ACC112 (cell line): ENCODE results near the gene SLC38A8.

Experiments
- H2AFZ ChIP-seq: fragments of 200-600 bp; sonication (generic); one replicate; pipeline ENCODE4 v1.6.0; 2017; ENCODE audit warnings: antibody characterized with exemption, low read length; ENCODE audit not compliant: unreplicated experiment
- H3K27ac ChIP-seq: fragments of 200-600 bp; sonication (generic); 2 replicates; pipeline ENCODE4 v1.5.1; 2014; ENCODE audit warnings: low read depth, mild to moderate bottlenecking, antibody characterized with exemption, low read length, moderate library complexity
- H3K27me3 ChIP-seq: fragments of 200-600 bp; sonication (generic); 2 replicates; pipeline ENCODE4 v1.6.1; 2014; ENCODE audit warnings: mild to moderate bottlenecking, antibody characterized with exemption, low read length, moderate library complexity, mixed read lengths; ENCODE audit not compliant: insufficient read depth
- H3K36me3 ChIP-seq: fragments of 200-600 bp; sonication (generic); 2 replicates; pipeline ENCODE4 v1.6.1; 2016; ENCODE audit warnings: mild to moderate bottlenecking, antibody characterized with exemption, low read length, moderate library complexity, mixed read lengths; ENCODE audit not compliant: insufficient read depth
- H3K4me1 ChIP-seq: fragments of 200-600 bp; sonication (generic); one replicate; pipeline ENCODE4 v1.6.1; 2016; ENCODE audit warnings: low read length, mixed read lengths; ENCODE audit not compliant: insufficient read depth, unreplicated experiment, control insufficient read depth
- H3K4me3 ChIP-seq: fragments of 200-600 bp; sonication (generic); 2 replicates; pipeline ENCODE4 v1.5.1; 2014; ENCODE audit warnings: mild to moderate bottlenecking, low read depth, low read length
- H3K79me2 ChIP-seq: fragments of 200-600 bp; sonication (generic); one replicate; pipeline ENCODE4 v1.6.0; 2016; ENCODE audit warnings: low read length; ENCODE audit not compliant: control insufficient read depth, unreplicated experiment, insufficient read depth

Gene SLC38A8

GRCh38 chr16:84082835-84083569, 40.4 kb upstream of the SLC38A8 start:
- Histone ChIP-seq H2AFZ (no peak overlapping the region), H3K27me3 (no peaks in the 10 kb centered on the region), H3K4me1 (no peaks in the 10 kb centered on the region), H3K36me3 (peaks cover 21% of the 10 kb centered on the region), H3K27ac (no peak overlapping the region), H3K4me3 (no peak overlapping the region), H3K79me2 (no peaks in the 10 kb centered on the region)

- Histone ChIP-seq H3K27me3 (no peaks in the 10 kb centered on the region), H3K36me3 (peaks cover 20% of the 10 kb centered on the region), H3K79me2 (no peaks in the 10 kb centered on the region)
Observed at GRCh38 chr16:84082110-84082509, 39.5 kb upstream of the SLC38A8 start.

GRCh38 chr16:84081446-84081989, 38.9 kb upstream of the SLC38A8 start:
- H3K27ac ChIP-seq = no peak overlapping the region
- no peaks in the 10 kb centered on the region for H3K27me3 ChIP-seq
- no peak overlapping the region for H3K4me3 ChIP-seq
- H2AFZ ChIP-seq = no peak overlapping the region
- H3K79me2 ChIP-seq = no peaks in the 10 kb centered on the region
- peaks cover 20% of the 10 kb centered on the region for H3K36me3 ChIP-seq
- no peaks in the 10 kb centered on the region for H3K4me1 ChIP-seq

More at GRCh38 chr16:84082110-84082509, 39.5 kb upstream of the SLC38A8 start:
- Histone ChIP-seq H3K4me3 (no peak overlapping the region), H2AFZ (no peak overlapping the region), H3K4me1 (no peaks in the 10 kb centered on the region), H3K27ac (no peak overlapping the region)

DNA sequence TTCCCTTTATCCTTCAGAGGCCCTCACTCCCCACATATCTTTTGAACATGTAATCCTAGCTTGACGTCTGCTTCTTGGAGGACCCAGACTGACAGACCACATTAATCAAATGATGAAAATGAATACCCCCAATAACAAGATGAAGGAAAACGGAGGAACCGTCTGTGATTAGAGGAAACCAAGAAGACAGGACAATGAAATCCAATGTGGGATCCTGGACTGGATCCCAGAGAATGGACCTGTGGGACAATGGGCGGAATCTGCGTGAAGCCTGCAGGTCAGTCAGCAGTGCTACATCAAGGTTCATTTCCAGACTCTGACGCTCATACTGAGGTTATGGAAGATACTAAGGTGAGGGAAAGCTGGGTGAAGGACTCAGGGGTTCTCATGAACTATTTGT, 38.2 kb upstream of the SLC38A8 start:
- no peaks in the 10 kb centered on the region for H3K27me3 ChIP-seq
- no peaks in the 10 kb centered on the region for H3K4me1 ChIP-seq
- H2AFZ ChIP-seq = no peak overlapping the region
- no peaks in the 10 kb centered on the region for H3K79me2 ChIP-seq
- H3K27ac ChIP-seq = no peak overlapping the region
- H3K4me3 ChIP-seq = no peak overlapping the region
- peaks cover 20% of the 10 kb centered on the region for H3K36me3 ChIP-seq

GRCh38 chr16:84080378-84080777, 37.8 kb upstream of the SLC38A8 start:
- Histone ChIP-seq H3K27ac (no peak overlapping the region), H3K36me3 (peaks cover 20% of the 10 kb centered on the region)

DNA sequence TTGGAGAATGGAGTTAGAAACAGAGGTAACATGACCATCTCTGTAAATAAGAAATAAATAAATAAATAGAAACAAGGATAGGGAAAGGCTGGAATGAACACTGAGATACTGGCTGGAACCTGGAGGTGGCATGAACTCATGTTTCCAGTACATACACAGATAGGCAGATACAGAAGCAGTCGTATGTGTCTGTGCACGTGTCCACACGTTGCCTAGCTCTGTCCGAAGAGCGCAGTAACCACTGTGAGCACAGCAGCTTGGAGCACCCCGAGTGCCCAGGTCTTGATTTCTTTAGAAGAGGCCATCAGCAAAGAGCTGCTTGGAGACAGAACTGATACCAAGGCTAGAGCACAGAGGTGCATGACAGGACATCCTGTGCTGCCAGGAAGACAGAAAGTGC, 37.1 kb upstream of the SLC38A8 start:
- no peak overlapping the region for H2AFZ ChIP-seq
- no peaks in the 10 kb centered on the region for H3K27me3 ChIP-seq
- H3K4me3 ChIP-seq = no peak overlapping the region
- H3K36me3 ChIP-seq = peaks cover 20% of the 10 kb centered on the region
- no peak overlapping the region for H3K27ac ChIP-seq
- H3K4me1 ChIP-seq = no peaks in the 10 kb centered on the region
- H3K79me2 ChIP-seq = no peaks in the 10 kb centered on the region

More at GRCh38 chr16:84080378-84080777, 37.8 kb upstream of the SLC38A8 start:
- no peak overlapping the region for H3K4me3 ChIP-seq
- H3K79me2 ChIP-seq = no peaks in the 10 kb centered on the region
- no peak overlapping the region for H2AFZ ChIP-seq
- H3K27me3 ChIP-seq = no peaks in the 10 kb centered on the region
- H3K4me1 ChIP-seq = no peaks in the 10 kb centered on the region

DNA sequence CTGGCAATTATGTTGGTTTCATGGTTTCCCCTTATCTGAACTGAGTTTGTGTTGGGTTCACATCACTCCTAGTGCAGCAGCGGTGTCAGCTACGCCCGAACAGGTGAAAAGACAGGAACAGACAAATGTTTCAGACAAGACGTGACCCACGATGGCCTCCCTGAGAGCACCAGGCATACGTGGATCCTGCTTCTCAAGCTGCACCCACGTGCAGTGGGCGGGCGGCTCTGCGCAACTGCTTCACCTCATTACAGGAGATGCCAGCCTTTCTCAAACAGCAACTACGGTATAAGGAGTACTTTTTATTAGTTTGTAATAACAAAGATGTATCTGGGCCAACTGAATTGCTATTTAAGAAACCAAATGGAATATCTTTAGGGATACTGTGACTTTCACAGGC, 32.8 kb upstream of the SLC38A8 start:
- H3K4me1 ChIP-seq = no peaks in the 10 kb centered on the region
- no peak overlapping the region for H2AFZ ChIP-seq
- H3K27me3 ChIP-seq = no peaks in the 10 kb centered on the region
- peaks cover 9% of the 10 kb centered on the region for H3K36me3 ChIP-seq
- H3K79me2 ChIP-seq = no peaks in the 10 kb centered on the region
- H3K27ac ChIP-seq = no peak overlapping the region
- H3K4me3 ChIP-seq = no peak overlapping the region

GRCh38 chr16:84074721-84075120, 32.1 kb upstream of the SLC38A8 start:
- Histone ChIP-seq H3K36me3 (peaks cover 6% of the 10 kb centered on the region), H2AFZ (no peak overlapping the region), H3K27ac (no peak overlapping the region)

GRCh38 chr16:84072014-84072413, 29.4 kb upstream of the SLC38A8 start:
- Histone ChIP-seq H3K4me3 (no peak overlapping the region), H2AFZ (no peak overlapping the region), H3K36me3 (peaks cover 10% of the 10 kb centered on the region), H3K27me3 (no peaks in the 10 kb centered on the region), H3K79me2 (no peaks in the 10 kb centered on the region), H3K27ac (no peak overlapping the region), H3K4me1 (no peaks in the 10 kb centered on the region)

More at GRCh38 chr16:84074721-84075120, 32.1 kb upstream of the SLC38A8 start:
- no peaks in the 10 kb centered on the region for H3K79me2 ChIP-seq
- H3K4me3 ChIP-seq = no peak overlapping the region
- no peaks in the 10 kb centered on the region for H3K27me3 ChIP-seq
- H3K4me1 ChIP-seq = no peaks in the 10 kb centered on the region

GRCh38 chr16:84071121-84071520, 28.5 kb upstream of the SLC38A8 start:
- no peaks in the 10 kb centered on the region for H3K4me1 ChIP-seq
- H3K36me3 ChIP-seq = peaks cover 10% of the 10 kb centered on the region; the same call in 1 of the 2 replicates
- H3K27me3 ChIP-seq = no peaks in the 10 kb centered on the region
- no peaks in the 10 kb centered on the region for H3K79me2 ChIP-seq
- H3K27ac ChIP-seq = no peak overlapping the region
- H2AFZ ChIP-seq = no peak overlapping the region
- no peak overlapping the region for H3K4me3 ChIP-seq

- H3K27ac ChIP-seq = no peak overlapping the region
- no peak overlapping the region for H3K4me3 ChIP-seq
- no peak overlapping the region for H2AFZ ChIP-seq
- peaks cover 9% of the 10 kb centered on the region; the same call in 1 of the 2 replicates for H3K36me3 ChIP-seq
- H3K27me3 ChIP-seq = no peaks in the 10 kb centered on the region
- H3K4me1 ChIP-seq = no peaks in the 10 kb centered on the region
- H3K79me2 ChIP-seq = no peaks in the 10 kb centered on the region
Observed at GRCh38 chr16:84069540-84069939, 26.9 kb upstream of the SLC38A8 start.
